Lung (tissue), 12 donors: Measurements from ENCODE around the gene MVB12B. TPM values are rescaled to one million over a fixed set of nuclear protein-coding genes. Genes with fewer than 3 reads are reported as not detected.
A peak's percentile ranks its signal among the peaks of the same experiment; 100 is the strongest.

Source experiments
- ATAC-seq: fragments of 200-7000 bp; cut with Tn5 transposase; one replicate; pipeline ENCODE4 v1.9.1; 2020; ENCODE audit warnings: moderate number of reproducible peaks; ENCODE audit not compliant: insufficient read depth, low FRiP score
- DNase-seq, 3 donors: peaks; one replicate each; pipeline ENCODE4 v3.0.0-alpha.2; 2013 to 2017
- H3K27ac ChIP-seq, 2 donors: one replicate each; pipeline ENCODE4 v1.5.1; 2013; ENCODE audit warnings: mild to moderate bottlenecking in 2 of 2, moderate library complexity in 2 of 2, control low read depth in 1 of 2, inconsistent platforms in 1 of 2, low read depth in 1 of 2, low read length in 1 of 2
- H3K27me3 ChIP-seq, 3 donors: one replicate each; pipeline ENCODE4 v1.5.1; 2013; ENCODE audit warnings: low read length in 2 of 3; ENCODE audit not compliant: control insufficient read depth in 3 of 3, insufficient read depth in 3 of 3
- H3K36me3 ChIP-seq, 4 donors: one replicate each; pipeline ENCODE4 v1.5.1; 2013; ENCODE audit warnings: low read length in 4 of 4, mild to moderate bottlenecking in 1 of 4, moderate library complexity in 1 of 4; ENCODE audit not compliant: control insufficient read depth in 4 of 4, insufficient read depth in 4 of 4
- H3K4me1 ChIP-seq, 5 donors: one replicate each; pipeline ENCODE4 v1.5.1; 2013; ENCODE audit warnings: low read length in 5 of 5, mild to moderate bottlenecking in 2 of 5, moderate library complexity in 1 of 5; ENCODE audit not compliant: control insufficient read depth in 5 of 5, insufficient read depth in 5 of 5
- H3K4me3 ChIP-seq: one replicate; pipeline ENCODE4 v1.5.1; 2013; ENCODE audit warnings: mild to moderate bottlenecking, control low read depth, moderate library complexity
- H3K9ac ChIP-seq, 2 donors: one replicate each; pipeline ENCODE4 v1.5.1; 2013; ENCODE audit warnings: low read length in 2 of 2, control low read depth in 1 of 2; ENCODE audit not compliant: insufficient read depth in 1 of 2
- H3K9me3 ChIP-seq, 4 donors: one replicate each; pipeline ENCODE4 v1.5.1; 2013; ENCODE audit warnings: low read length in 3 of 4, mild to moderate bottlenecking in 1 of 4, moderate library complexity in 1 of 4; ENCODE audit not compliant: control insufficient read depth in 4 of 4, insufficient read depth in 3 of 4
- CTCF ChIP-seq: IDR thresholded peaks from 2 replicates; pipeline ENCODE4 v1.5.1; 2012; ENCODE audit warnings: mild to moderate bottlenecking; ENCODE audit errors: control extremely low read depth, extremely low read depth
- WGBS, 2 donors: extraction: QIAGEN DNeasy Blood & Tissue Kit; methylation state at CpG; one replicate each; pipeline ENCODE4 v1.1.7; 2013; 5-methylcytosine and 5-hydroxymethylcytosine counted together
- polyA plus RNA-seq, 2 donors: library from polyadenylated mRNA; stranded (reverse); fragments of 200-250 nt; gene quantifications; one replicate each; pipeline ENCODE4 v1.2.1, GENCODE V29; 2013
- total RNA-seq, 2 donors: library from RNA; depleted of rRNA in 1 of 2; stranded (reverse); fragments of >200 nt in 1 of 2; gene quantifications; one replicate each; pipeline ENCODE4 v1.2.1, GENCODE V29; 2014 to 2021
- donor health status: control.
- donor health status: control.
- donor health status: Bipolar disorder and iron deficiency.
- donor health status: healthy.
- donor health status: DM: yes; HTN: yes; CAD: no.

The MVB12B gene
- total and polyA plus RNA-seq, 4 donors = 9.5 to 33.6 (median 16.5) TPM

- Histone ChIP-seq H3K4me3 (no peak overlapping the region), H3K4me1 (peaks cover 0 to 26% (median 5%) of the 10 kb centered on the region in 5 donors), H3K9me3 (peaks cover 0 to 4% (median 0%) of the 10 kb centered on the region in 4 donors), H3K27ac (no peak overlapping the region), H3K9ac (no peak overlapping the region), H3K27me3 (peaks cover 4 to 76% (median 59%) of the 10 kb centered on the region in 3 donors), H3K36me3 (no peaks in the 10 kb centered on the region)
- ATAC-seq (no peak), DNase-seq (peak in 2 of 3 donors; percentile 42 to 61)
- 12 to 13% methylated on average over 9 of the region's 9 CpGs for WGBS, 2 donors
- no peak for TF ChIP-seq CTCF
These were observed 191.3 kb downstream of the MVB12B start for GRCh38 chr9:126517833-126518356.

- Histone ChIP-seq H3K9me3 (no peaks in the 10 kb centered on the region), H3K27ac (no peak overlapping the region), H3K36me3 (no peaks in the 10 kb centered on the region), H3K4me3 (no peak overlapping the region), H3K9ac (no peak overlapping the region), H3K4me1 (peaks cover 0 to 31% (median 5%) of the 10 kb centered on the region in 5 donors), H3K27me3 (peaks cover 4 to 77% (median 58%) of the 10 kb centered on the region in 3 donors)
- TF ChIP-seq CTCF = no peak
- DNase-seq (no peak), ATAC-seq (no peak)
- WGBS, 2 donors = 77 to 84% methylated on average over 7 of the region's 7 CpGs
These were observed 192.1 kb downstream of the MVB12B start for GRCh38 chr9:126518763-126519162.

- TF ChIP-seq CTCF = no peak
- Histone ChIP-seq H3K9ac (no peak overlapping the region), H3K27me3 (peaks cover 4 to 78% (median 51%) of the 10 kb centered on the region in 3 donors), H3K4me1 (peaks cover 0 to 31% (median 5%) of the 10 kb centered on the region in 5 donors), H3K27ac (no peak overlapping the region), H3K9me3 (no peaks in the 10 kb centered on the region), H3K4me3 (no peak overlapping the region), H3K36me3 (no peaks in the 10 kb centered on the region)
- no peak for DNase-seq
- ATAC-seq = no peak
- WGBS, 2 donors = 84 to 87% methylated on average over 21 to 22 of the region's 22 CpGs
These were observed 193.2 kb downstream of the MVB12B start for GRCh38 chr9:126519660-126520420.
